HEK293 (cell line): ENCODE measurements around the gene HLA-DMA.

Experiments
- CTCF ChIA-PET: fragments of 350-600 bp; formaldehyde crosslinking; extraction: SDS; loops from one replicate; lab custom pipeline; 2021; ENCODE audit warnings: antibody characterized with exemption; lab: Yijun Ruan, JAX
- POLR2A ChIA-PET: fragments of 300-600 bp; formaldehyde crosslinking; extraction: SDS; loops from one replicate; lab custom pipeline; 2020; ENCODE audit warnings: antibody characterized with exemption, inconsistent platforms; lab: Yijun Ruan, JAX
- H3K27ac ChIP-seq: fragments of 200-500 bp; sonication (Bioruptor generic); 2 replicates; pipeline ENCODE4 v1.5.1; 2014; ENCODE audit warnings: low read depth, low read length, control low read depth, inconsistent platforms; ENCODE audit errors: extremely low read depth
- H3K36me3 ChIP-seq, 2 experiments: fragments of 200-500 bp in 1 of 2; sonication (Bioruptor generic) in 1 of 2; 1 replicate in 1 of 2; 2 replicates in 1 of 2; pipeline ENCODE4 v1.5.1; 2014 to 2017; ENCODE audit warnings: inconsistent platforms in 2 of 2, low read length in 2 of 2; ENCODE audit not compliant: control insufficient read depth in 2 of 2, insufficient read depth in 1 of 2
- H3K4me1 ChIP-seq: fragments of 200-500 bp; sonication (Bioruptor generic); 2 replicates; pipeline ENCODE4 v1.5.1; 2014; ENCODE audit warnings: mild to moderate bottlenecking, low read length, inconsistent platforms; ENCODE audit not compliant: control insufficient read depth, insufficient read depth
- H3K4me3 ChIP-seq: 2 replicates; pipeline ENCODE4 v1.5.1; 2011; ENCODE audit warnings: low read depth, mild to moderate bottlenecking, control low read depth, low read length, moderate library complexity
- H3K9me3 ChIP-seq: fragments of 200-500 bp; sonication (Bioruptor generic); 2 replicates; pipeline ENCODE4 v1.5.1; 2014; ENCODE audit warnings: low read depth, low read length, inconsistent platforms; ENCODE audit not compliant: control insufficient read depth, insufficient read depth
- EGR2 ChIP-seq: fragments of 450-650 bp; formaldehyde crosslinking; IDR thresholded peaks from 2 replicates; pipeline ENCODE4 v1.5.1; 2016; ENCODE audit warnings: low read depth, missing biosample characterization, missing genetic modification characterization
- FEZF1 ChIP-seq: fragments of 450-650 bp; formaldehyde crosslinking; IDR thresholded peaks from 2 replicates; pipeline ENCODE4 v1.5.1; 2016; ENCODE audit warnings: missing biosample characterization, missing genetic modification characterization
- KLF16 ChIP-seq: fragments of 450-650 bp; formaldehyde crosslinking; IDR thresholded peaks from 2 replicates; pipeline ENCODE4 v1.5.1; 2017; ENCODE audit warnings: missing biosample characterization, missing genetic modification characterization
- PRDM1 ChIP-seq: fragments of 450-650 bp; formaldehyde crosslinking; IDR thresholded peaks from 2 replicates; pipeline ENCODE4; 2016; ENCODE audit warnings: missing biosample characterization, missing genetic modification characterization
- REPIN1 ChIP-seq: fragments of 450-650 bp; formaldehyde crosslinking; IDR thresholded peaks from 2 replicates; pipeline ENCODE4 v1.5.1; 2017; ENCODE audit warnings: missing biosample characterization, missing genetic modification characterization, low read depth
- SCRT1 ChIP-seq: fragments of 450-650 bp; formaldehyde crosslinking; IDR thresholded peaks from 2 replicates; pipeline ENCODE4 v1.5.1; 2016; ENCODE audit warnings: missing biosample characterization, missing genetic modification characterization, borderline replicate concordance
- ZBTB1 ChIP-seq: fragments of 450-650 bp; formaldehyde crosslinking; IDR thresholded peaks from 2 replicates; pipeline ENCODE4 v1.5.1; 2016; ENCODE audit warnings: missing biosample characterization, missing genetic modification characterization
- ZBTB48 ChIP-seq: fragments of 450-650 bp; formaldehyde crosslinking; IDR thresholded peaks from 2 replicates; pipeline ENCODE4 v1.5.1; 2016; ENCODE audit warnings: missing biosample characterization, missing genetic modification characterization
- ZEB2 ChIP-seq: fragments of 450-650 bp; formaldehyde crosslinking; IDR thresholded peaks from 2 replicates; pipeline ENCODE4 v1.5.1; 2016; ENCODE audit warnings: missing biosample characterization, missing genetic modification characterization
- ZNF114 ChIP-seq: fragments of 450-650 bp; formaldehyde crosslinking; IDR thresholded peaks from 2 replicates; pipeline ENCODE4 v1.5.0; 2017; ENCODE audit warnings: missing biosample characterization, missing genetic modification characterization
- ZNF155 ChIP-seq: fragments of 450-650 bp; formaldehyde crosslinking; IDR thresholded peaks from 2 replicates; pipeline ENCODE4 v1.5.1; 2016; ENCODE audit warnings: missing biosample characterization, missing genetic modification characterization
- ZNF157 ChIP-seq: fragments of 450-650 bp; formaldehyde crosslinking; IDR thresholded peaks from 2 replicates; pipeline ENCODE4 v1.5.1; 2016; ENCODE audit warnings: missing biosample characterization, missing genetic modification characterization
- ZNF175 ChIP-seq: fragments of 450-650 bp; formaldehyde crosslinking; IDR thresholded peaks from 2 replicates; pipeline ENCODE4 v1.5.1; 2016; ENCODE audit warnings: missing biosample characterization, missing genetic modification characterization
- ZNF223 ChIP-seq: fragments of 450-650 bp; formaldehyde crosslinking; IDR thresholded peaks from 2 replicates; pipeline ENCODE4 v1.5.1; 2016; ENCODE audit warnings: missing biosample characterization, missing genetic modification characterization
- ZNF302 ChIP-seq: fragments of 450-650 bp; formaldehyde crosslinking; IDR thresholded peaks from 2 replicates; pipeline ENCODE4 v1.5.1; 2016; ENCODE audit warnings: missing biosample characterization, missing genetic modification characterization, low read depth
- ZNF311 ChIP-seq: fragments of 450-650 bp; formaldehyde crosslinking; IDR thresholded peaks from 2 replicates; pipeline ENCODE4 v1.5.1; 2017; ENCODE audit warnings: missing biosample characterization, missing genetic modification characterization, borderline replicate concordance
- ZNF324 ChIP-seq: fragments of 450-650 bp; formaldehyde crosslinking; IDR thresholded peaks from 2 replicates; pipeline ENCODE4 v1.5.1; 2016; ENCODE audit warnings: missing biosample characterization, missing genetic modification characterization
- ZNF416 ChIP-seq: fragments of 450-650 bp; formaldehyde crosslinking; IDR thresholded peaks from 2 replicates; pipeline ENCODE4 v1.5.1; 2016; ENCODE audit warnings: missing biosample characterization, missing genetic modification characterization
- ZNF510 ChIP-seq: fragments of 450-650 bp; formaldehyde crosslinking; IDR thresholded peaks from 2 replicates; pipeline ENCODE4 v1.5.1; 2018; ENCODE audit warnings: mild to moderate bottlenecking, missing genetic modification characterization, missing biosample characterization; ENCODE audit not compliant: insufficient replicate concordance
- ZNF514 ChIP-seq: fragments of 450-650 bp; formaldehyde crosslinking; IDR thresholded peaks from 2 replicates; pipeline ENCODE4 v1.5.1; 2016; ENCODE audit warnings: missing biosample characterization, missing genetic modification characterization
- ZNF555 ChIP-seq: fragments of 450-650 bp; formaldehyde crosslinking; conservative IDR thresholded peaks from 2 replicates; pipeline ENCODE4 v1.5.1; 2017; ENCODE audit warnings: missing biosample characterization, mild to moderate bottlenecking, missing genetic modification characterization, inconsistent platforms
- ZNF561 ChIP-seq: fragments of 450-650 bp; IDR thresholded peaks from 2 replicates; pipeline ENCODE4 v1.5.1; 2018; ENCODE audit warnings: missing biosample characterization, missing genetic modification characterization, borderline replicate concordance
- ZNF585B ChIP-seq: fragments of 450-650 bp; formaldehyde crosslinking; IDR thresholded peaks from 2 replicates; pipeline ENCODE4 v1.5.1; 2016; ENCODE audit warnings: missing biosample characterization, missing genetic modification characterization
- ZNF610 ChIP-seq: fragments of 450-650 bp; formaldehyde crosslinking; IDR thresholded peaks from 2 replicates; pipeline ENCODE4 v1.5.1; 2016; ENCODE audit warnings: missing biosample characterization, missing genetic modification characterization, borderline replicate concordance
- ZNF624 ChIP-seq: fragments of 450-650 bp; formaldehyde crosslinking; IDR thresholded peaks from 2 replicates; pipeline ENCODE4 v1.5.1; 2017; ENCODE audit warnings: missing biosample characterization, missing genetic modification characterization
- ZNF629 ChIP-seq: fragments of 450-650 bp; formaldehyde crosslinking; IDR thresholded peaks from 2 replicates; pipeline ENCODE4 v1.5.1; 2017; ENCODE audit warnings: missing biosample characterization, missing genetic modification characterization
- ZNF654 ChIP-seq: fragments of 450-650 bp; formaldehyde crosslinking; IDR thresholded peaks from 2 replicates; pipeline ENCODE4 v1.5.1; 2016; ENCODE audit warnings: low read depth, missing biosample characterization, missing genetic modification characterization
- ZNF830 ChIP-seq: fragments of 450-650 bp; IDR thresholded peaks from 2 replicates; pipeline ENCODE4 v1.5.0; 2018; ENCODE audit warnings: missing biosample characterization, missing genetic modification characterization, low read depth, mild to moderate bottlenecking, moderate library complexity
- ZNF843 ChIP-seq: fragments of 450-650 bp; formaldehyde crosslinking; IDR thresholded peaks from 2 replicates; pipeline ENCODE4 v1.5.1; 2016; ENCODE audit warnings: missing biosample characterization, missing genetic modification characterization
- ZSCAN16 ChIP-seq: fragments of 450-650 bp; formaldehyde crosslinking; IDR thresholded peaks from 2 replicates; pipeline ENCODE4 v1.5.1; 2016; ENCODE audit warnings: missing biosample characterization, missing genetic modification characterization
- TF ChIP-seq, protein P1 (sequence below): fragments of 450-650 bp; formaldehyde crosslinking; IDR thresholded peaks from 2 replicates; pipeline ENCODE4 v1.5.1; 2016; ENCODE audit warnings: missing biosample characterization, missing genetic modification characterization, borderline replicate concordance
- TF ChIP-seq, protein P2 (sequence below): IDR thresholded peaks from 2 replicates; pipeline ENCODE4 v1.6.1; 2011; ENCODE audit warnings: mild to moderate bottlenecking, low read depth, low read length, borderline replicate concordance
- TF ChIP-seq, protein P3 (sequence below): fragments of 450-650 bp; formaldehyde crosslinking; IDR thresholded peaks from 2 replicates; pipeline ENCODE4; 2016; ENCODE audit warnings: missing biosample characterization, missing genetic modification characterization
- TF ChIP-seq, protein P4 (sequence below): fragments of 450-650 bp; formaldehyde crosslinking; IDR thresholded peaks from 2 replicates; pipeline ENCODE4 v1.5.1; 2016; ENCODE audit warnings: missing biosample characterization, missing genetic modification characterization

Gene HLA-DMA

DNA sequence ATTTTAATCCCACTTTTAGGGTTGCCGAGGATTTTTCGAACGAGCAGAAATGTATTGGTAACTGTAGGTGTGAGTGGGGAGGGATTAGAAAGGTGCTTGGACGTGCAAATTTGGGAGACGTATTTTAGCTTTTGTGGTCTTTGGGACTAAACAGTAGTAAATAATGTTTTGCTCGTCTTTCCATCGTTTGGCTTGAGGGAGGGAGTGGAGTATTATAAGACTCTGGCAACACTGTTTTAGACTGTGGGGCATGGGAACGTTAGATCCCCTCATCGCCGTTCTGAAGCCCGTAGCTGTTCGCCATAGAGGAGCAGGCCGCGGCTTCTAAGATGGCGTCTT lies 18.3 kb upstream of the HLA-DMA start (continued):
- TF ChIP-seq ZNF629 (tag by site-specific recombination) = no peak
- no peak for TF ChIP-seq ZNF416 (tag by site-specific recombination)
- TF ChIP-seq ZSCAN16 (tag by site-specific recombination) = peak; percentile 78
- no peak for TF ChIP-seq ZNF585B (tag by site-specific recombination)
- TF ChIP-seq, protein P1, sequence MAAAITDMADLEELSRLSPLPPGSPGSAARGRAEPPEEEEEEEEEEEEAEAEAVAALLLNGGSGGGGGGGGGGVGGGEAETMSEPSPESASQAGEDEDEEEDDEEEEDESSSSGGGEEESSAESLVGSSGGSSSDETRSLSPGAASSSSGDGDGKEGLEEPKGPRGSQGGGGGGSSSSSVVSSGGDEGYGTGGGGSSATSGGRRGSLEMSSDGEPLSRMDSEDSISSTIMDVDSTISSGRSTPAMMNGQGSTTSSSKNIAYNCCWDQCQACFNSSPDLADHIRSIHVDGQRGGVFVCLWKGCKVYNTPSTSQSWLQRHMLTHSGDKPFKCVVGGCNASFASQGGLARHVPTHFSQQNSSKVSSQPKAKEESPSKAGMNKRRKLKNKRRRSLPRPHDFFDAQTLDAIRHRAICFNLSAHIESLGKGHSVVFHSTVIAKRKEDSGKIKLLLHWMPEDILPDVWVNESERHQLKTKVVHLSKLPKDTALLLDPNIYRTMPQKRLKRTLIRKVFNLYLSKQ (tag by site-specific recombination) = no peak
- TF ChIP-seq ZBTB48 (tag by site-specific recombination) = peak; percentile 43; the same call in 1 of the 2 replicates
- no peak for TF ChIP-seq ZNF561 (tag by site-specific recombination)
- TF ChIP-seq ZEB2 (tag by site-specific recombination) = no peak
- TF ChIP-seq ZNF654 (tag by site-specific recombination) = no peak
- peak; percentile 48; the same call in 1 of the 2 replicates for TF ChIP-seq ZNF324 (tag by site-specific recombination)
- peak; percentile 65; the same call in 1 of the 2 replicates for TF ChIP-seq REPIN1 (tag by site-specific recombination)
- TF ChIP-seq ZNF223 (tag by site-specific recombination) = peak; percentile 7; the same call in 1 of the 2 replicates
- no peak for TF ChIP-seq ZBTB1 (tag by site-specific recombination)
- TF ChIP-seq SCRT1 (tag by site-specific recombination) = no peak
- TF ChIP-seq ZNF155 (tag by site-specific recombination) = no peak
- no peak for TF ChIP-seq ZNF555
- TF ChIP-seq, protein P2, sequence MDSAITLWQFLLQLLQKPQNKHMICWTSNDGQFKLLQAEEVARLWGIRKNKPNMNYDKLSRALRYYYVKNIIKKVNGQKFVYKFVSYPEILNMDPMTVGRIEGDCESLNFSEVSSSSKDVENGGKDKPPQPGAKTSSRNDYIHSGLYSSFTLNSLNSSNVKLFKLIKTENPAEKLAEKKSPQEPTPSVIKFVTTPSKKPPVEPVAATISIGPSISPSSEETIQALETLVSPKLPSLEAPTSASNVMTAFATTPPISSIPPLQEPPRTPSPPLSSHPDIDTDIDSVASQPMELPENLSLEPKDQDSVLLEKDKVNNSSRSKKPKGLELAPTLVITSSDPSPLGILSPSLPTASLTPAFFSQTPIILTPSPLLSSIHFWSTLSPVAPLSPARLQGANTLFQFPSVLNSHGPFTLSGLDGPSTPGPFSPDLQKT = no peak
- 0 out of 2 replicates have a peak, but pooled peaks have one; percentile 16 for TF ChIP-seq ZNF514 (tag by site-specific recombination)
- TF ChIP-seq ZNF510 = no peak
- peak; percentile 42; the same call in 1 of the 2 replicates for TF ChIP-seq ZNF157
- TF ChIP-seq ZNF843 (tag by site-specific recombination) = no peak
- TF ChIP-seq KLF16 (tag by site-specific recombination) = no peak
- no peak for TF ChIP-seq ZNF830 (tag by site-specific recombination)

DNA sequence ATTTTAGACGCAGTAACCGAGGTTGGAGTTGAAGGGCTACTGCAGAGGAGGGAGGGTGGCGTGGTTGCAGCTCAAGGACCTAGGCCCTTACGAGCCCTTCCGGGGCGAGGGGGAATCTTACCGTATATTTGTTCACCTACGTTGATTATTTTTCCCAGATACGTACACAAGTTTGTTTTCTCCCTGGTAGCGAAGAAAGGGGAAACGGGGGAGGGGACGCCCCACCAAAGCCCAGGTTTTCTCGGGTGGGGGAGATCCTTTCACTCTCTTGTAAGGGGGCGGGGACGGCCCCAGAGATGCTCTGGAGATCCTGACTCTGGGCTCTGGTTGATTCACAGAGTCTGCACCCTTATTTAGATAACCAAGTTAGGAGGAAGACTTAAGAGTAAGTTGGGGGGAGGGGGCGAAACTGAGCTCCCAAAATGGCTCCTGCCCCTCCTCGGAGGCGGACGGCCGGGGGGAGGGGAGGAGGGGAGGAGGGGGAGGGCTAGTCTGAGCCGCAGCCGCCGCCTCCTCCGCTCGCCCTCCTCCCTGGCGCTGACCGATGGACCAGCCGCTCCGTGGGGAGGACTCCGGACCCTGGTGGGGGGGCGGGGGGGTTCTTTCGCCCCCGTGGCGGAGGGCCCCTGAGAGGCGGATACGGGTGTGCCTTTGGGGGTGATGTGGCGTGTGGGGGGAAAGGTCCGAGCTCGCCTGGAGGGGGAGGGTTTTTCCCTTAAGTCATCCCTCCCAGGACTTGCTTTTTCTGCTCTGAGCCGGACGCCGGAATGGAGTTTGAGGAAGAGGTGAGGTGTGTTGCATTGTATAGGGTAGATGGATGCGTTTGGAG lies 17.7 kb upstream of the HLA-DMA start:
- Histone ChIP-seq H3K9me3 (no peaks in the 10 kb centered on the region), H3K4me1 (peaks cover 13% of the 10 kb centered on the region), H3K36me3 (peaks cover 21 to 47% of the 10 kb centered on the region in 2 experiments), H3K27ac (peak overlapping the region; percentile 99), H3K4me3 (peak overlapping the region; percentile 85)
- ChIA-PET POLR2A (interaction anchor here (0.5 to 11.3 kb wide), 37 partner anchors 9 to 1429 kb away, joined by 3 to 405 read pairs (median 8); partner anchors contain the start of genes B3GALT4, DDX39B, HLA-DMA and HLA-DMB), CTCF (interaction anchor here (0.5 to 18.0 kb wide), 9 partner anchors 10 to 846 kb away, joined by 3 to 344 read pairs (median 12); partner anchors contain the start of genes HLA-DMA and TAP2)
- TF ChIP-seq ZNF610 (0 out of 2 replicates have a peak, but pooled peaks have one; percentile 17), ZNF311 (no peak), ZNF302 (tag by site-specific recombination) (no peak), REPIN1 (tag by site-specific recombination) (no peak), ZNF175 (no peak), FEZF1 (tag by site-specific recombination) (no peak; the same call in 1 of the 2 replicates), PRDM1 (peak; percentile 38; the same call in 1 of the 2 replicates), ZNF114 (no peak), EGR2 (tag by site-specific recombination) (no peak; the same call in none of the 2 replicates), ZNF624 (tag by site-specific recombination) (no peak), ZBTB48 (tag by site-specific recombination) (no peak)
- TF ChIP-seq, protein P3, sequence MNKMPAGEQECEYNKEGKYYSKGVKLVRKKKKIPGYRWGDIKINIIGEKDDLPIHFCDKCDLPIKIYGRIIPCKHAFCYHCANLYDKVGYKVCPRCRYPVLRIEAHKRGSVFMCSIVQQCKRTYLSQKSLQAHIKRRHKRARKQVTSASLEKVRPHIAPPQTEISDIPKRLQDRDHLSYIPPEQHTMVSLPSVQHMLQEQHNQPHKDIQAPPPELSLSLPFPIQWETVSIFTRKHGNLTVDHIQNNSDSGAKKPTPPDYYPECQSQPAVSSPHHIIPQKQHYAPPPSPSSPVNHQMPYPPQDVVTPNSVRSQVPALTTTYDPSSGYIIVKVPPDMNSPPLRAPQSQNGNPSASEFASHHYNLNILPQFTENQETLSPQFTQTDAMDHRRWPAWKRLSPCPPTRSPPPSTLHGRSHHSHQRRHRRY (tag by site-specific recombination) = no peak; the same call in 1 of the 2 replicates
- TF ChIP-seq, protein P4, sequence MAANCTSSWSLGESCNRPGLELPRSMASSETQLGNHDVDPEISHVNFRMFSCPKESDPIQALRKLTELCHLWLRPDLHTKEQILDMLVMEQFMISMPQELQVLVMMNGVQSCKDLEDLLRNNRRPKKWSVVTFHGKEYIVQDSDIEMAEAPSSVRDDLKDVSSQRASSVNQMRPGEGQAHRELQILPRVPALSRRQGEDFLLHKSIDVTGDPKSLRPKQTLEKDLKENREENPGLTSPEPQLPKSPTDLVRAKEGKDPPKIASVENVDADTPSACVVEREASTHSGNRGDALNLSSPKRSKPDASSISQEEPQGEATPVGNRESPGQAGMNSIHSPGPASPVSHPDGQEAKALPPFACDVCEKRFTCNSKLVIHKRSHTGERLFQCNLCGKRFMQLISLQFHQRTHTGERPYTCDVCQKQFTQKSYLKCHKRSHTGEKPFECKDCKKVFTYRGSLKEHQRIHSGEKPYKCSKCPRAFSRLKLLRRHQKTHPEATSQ (tag by site-specific recombination) = no peak
